NCI-H2227 treated with DMSO at 0.1 percent for 48 hours (cell line): Measurements from ENCODE around the gene ADAT3.

Source experiments
- DNase-seq: peaks from one replicate; lab custom pipeline; 2025; lab: John Stamatoyannopoulos, UW

ADAT3 gene

DNA sequence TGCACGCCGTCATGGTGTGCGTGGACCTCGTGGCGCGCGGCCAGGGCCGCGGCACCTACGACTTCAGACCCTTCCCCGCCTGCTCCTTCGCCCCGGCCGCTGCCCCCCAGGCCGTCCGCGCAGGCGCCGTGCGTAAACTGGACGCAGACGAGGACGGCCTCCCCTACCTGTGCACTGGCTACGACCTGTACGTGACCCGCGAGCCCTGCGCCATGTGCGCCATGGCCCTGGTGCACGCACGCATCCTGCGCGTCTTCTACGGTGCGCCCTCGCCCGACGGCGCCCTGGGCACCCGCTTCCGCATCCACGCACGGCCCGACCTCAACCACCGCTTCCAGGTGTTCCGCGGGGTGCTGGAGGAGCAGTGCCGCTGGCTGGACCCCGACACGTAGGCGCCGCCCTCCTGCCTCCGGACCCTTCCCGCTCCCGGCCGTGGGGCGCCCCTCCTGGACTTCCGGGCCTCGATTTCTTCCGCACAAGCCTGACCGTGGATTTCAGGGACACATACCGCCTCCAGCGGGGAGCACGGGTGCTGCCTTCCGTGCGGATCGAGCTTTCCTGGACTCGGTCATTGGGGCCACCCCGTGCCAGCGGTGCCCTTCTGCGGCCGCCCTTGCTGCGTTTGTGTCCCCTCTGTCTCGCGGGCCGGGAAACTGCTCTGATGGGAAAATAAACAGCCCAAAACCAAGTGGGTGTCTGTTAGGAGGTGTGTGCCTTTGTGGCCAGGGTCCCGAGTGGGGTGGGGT is 7.7 kb downstream of the ADAT3 start:
- DNase-seq: no peak

DNA sequence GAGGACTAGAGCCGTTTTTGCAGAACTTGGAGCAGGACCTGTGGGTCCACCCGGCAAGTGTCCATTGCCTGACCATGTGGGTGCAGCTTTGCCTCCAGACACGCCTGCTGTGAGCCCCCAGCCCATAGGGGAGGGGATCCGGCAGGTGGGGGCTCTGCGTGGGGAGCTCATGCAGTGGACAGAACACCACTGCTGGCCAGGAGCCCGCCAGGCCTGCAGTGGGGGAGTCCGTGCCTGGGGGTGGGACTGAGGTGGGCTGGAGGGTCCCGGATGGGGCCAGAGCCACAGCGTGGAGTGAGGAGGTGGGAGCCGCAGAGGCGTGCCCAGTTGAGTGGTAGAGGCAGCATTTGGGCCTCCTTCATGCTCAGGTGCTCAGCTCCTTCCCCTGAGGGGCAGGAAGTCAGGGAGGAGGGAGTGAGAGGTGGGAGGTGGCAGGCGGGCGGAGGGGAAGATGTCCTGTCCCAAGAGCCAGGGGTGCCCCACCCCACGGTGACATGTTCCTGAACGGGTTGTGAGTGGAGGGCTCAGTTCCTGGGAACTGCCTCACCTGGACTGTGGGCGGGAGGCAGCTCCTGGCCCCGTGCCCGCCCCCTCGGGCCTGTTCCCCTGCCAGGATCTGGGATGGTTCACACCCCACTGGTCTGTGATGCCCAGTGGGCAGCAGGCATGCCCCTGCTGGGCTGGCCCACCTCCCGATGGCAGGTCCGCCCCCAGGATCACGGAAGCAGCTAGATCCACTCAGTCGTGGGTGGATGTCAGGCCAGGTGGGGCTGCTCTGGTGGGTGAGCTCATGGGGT is 8.8 kb downstream of the ADAT3 start:
- no peak for DNase-seq

DNA sequence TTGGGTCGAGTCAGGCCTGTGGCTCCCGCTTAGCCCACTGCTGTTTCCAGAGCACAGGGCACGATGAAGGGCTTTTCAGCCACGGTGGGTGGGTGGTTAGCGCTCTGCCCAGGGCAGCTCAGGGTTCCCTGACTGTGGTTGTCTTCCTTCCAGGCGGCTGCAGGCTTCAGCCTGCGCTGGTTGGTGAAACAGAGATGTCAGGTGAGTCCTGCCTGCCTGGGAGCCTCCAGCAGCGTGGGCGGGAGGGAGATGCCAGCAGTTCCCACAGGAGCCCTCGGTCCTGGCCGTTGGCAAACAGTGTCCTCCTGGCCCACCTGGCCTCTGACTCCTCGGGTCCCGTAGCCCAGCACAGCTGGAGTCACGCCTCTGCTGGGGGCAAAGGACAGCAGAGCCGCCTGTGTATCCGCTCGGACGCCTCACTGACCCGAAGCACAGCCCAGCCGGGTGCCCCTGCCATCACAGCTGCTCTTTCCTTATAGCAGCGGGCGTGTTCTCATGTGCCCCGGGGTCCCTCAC is 9.7 kb downstream of the ADAT3 start:
- DNase-seq: no peak

DNA sequence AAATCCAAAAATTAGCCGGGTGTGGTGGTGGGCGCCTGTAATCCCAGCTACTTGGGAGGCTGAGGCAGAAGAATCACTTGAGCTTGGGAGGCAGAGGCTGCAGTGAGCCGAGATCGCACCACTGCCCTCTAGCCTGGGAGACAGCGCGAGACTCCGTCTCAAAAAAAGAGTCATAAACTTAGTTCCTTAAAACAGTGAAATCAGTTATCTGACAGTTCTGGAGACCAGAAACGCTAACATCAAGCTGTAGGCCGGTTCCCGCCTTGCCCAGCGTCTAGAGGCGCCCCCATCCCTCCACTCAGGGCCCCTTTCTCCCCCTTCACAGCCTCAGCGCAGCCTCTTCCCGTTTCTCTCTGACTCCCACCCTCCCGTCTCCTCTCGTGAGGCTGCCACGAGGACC is 11.9 kb downstream of the ADAT3 start:
- no peak for DNase-seq

DNA sequence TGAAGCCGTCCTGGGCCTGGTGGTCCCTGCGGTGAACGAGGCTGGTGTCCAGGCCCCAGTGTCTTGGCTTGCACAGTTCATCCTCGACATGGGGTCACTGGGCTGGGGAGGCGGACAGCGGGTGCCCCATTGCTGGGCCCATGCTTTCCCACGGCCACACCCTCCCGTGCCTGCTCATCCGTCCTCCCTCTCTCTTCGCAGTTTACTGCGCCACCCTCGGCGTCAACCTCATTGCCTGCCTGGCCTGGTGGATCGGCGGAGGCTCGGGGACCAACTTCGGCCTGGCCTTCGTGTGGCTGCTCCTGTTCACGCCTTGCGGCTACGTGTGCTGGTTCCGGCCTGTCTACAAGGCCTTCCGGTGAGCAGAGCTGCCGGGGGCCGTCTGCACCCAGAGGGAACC is 12.7 kb downstream of the ADAT3 start:
- no peak for DNase-seq

DNA sequence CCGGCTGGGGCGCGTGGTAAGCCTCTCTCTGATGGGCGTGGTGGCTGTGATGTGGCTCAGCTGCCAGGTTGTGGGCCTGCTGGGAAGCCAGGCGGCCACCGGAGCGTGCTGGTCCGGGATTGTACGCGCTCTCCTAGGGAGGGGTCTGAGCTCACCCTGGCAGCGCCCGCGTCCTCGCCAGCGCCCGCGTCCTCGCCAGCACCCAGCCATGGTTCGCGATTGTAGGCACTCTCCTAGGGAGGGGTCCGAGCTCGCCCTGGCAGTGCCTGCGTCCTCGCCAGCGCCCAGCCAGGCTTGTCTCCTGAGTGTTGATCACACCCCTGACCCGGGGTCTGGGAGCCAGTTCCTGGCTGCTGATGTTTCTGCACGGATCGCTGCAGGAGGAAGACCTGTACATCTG is 13.8 kb downstream of the ADAT3 start:
- DNase-seq: no peak

DNA sequence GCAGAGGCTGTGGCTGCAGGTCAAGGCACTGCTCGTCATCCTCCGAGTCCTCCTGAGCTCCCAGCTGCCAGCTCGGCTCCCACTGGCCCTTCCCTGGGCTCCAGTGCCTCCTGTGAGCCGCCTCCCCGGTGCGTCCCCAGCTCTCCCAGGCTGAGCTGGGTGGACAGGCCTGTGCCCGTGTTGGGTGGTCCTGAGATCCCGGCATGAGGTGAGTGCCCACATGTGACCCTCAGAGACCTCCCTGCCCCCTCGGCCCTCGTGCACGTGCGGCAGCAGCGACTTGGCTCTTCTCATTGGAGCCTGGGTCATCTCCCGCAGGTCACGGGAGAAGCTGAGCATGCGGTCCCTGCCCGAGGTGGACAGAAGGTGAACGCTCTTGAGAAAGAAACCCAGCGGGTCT is 15.4 kb downstream of the ADAT3 start:
- DNase-seq: no peak

DNA sequence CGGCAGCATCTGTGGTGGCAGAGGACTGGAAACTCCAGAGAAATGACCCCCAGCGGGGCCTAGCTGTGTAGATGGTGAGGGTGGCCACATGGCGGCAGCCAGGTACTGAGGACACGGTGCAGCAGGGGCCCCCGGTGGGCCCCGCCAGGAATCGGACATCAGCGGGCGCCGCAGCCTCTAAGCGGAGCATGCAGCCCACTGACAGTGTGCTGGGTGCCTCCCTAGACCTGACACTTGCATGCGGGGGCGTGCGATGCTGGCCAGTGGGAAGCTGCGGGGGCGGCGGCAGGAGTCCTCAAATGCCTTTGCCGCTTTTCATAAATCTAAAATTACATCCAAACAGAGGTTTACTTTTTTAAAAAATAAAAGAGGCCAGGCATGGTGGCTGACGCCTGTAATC is 16.1 kb downstream of the ADAT3 start:
- no peak for DNase-seq

DNA sequence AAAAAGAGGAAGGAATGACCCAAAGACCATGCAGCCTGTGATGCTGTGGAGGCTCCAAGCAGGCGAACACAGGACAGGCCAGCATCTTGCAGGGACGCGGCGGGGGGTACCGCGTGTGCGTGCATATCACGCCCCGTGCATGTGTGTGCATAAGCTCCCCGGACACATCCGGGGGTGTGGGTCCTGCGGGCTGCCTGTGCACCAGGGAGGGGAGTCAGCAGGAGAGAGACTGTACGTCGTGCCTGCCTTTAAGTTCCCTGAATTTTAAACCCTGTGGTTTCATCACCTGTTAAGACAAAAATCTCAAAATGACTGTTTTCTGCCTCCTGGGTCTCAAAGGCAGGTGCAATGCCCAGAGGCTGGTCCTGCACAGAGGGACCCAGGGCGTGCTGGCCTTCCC is 16.6 kb downstream of the ADAT3 start:
- DNase-seq: no peak

DNA sequence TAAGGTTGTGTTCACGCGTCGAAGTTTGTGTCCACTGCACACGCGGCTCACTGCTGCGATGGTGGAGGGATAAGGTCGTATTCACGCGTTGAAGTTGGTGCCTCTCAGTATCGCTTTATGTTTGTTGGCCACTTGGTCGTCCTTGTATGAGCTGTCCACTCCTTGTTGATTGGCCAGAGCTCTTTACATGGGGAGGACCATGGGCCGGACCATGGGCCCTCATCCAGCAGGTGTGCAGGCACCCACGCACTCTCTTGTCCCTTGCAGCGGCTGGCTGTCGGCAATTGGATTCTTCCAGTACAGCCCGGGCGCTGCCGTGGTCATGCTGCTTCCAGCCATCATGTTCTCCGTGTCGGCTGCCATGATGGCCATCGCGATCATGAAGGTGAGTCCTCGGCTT is 17.6 kb downstream of the ADAT3 start:
- DNase-seq: no peak

DNA sequence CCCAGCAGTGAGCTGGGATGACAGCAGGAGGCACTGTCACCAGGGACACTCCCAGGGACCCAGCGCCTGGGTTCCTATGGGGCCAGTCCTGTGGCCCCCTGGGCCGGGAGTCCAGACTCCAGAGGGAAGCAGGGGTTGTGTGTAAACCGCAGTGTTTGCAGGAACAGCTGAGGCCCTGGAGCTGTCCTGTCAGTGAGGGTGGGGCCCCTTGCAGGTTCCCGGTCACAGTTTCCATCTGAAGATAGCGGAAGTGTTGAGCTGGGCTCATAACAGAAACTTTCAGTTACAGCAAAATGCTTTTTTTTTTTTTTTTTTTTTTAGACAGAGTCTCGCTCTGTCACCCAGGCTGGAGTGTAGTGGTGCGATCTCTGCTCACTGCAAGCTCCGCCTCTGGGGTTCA is 18.1 kb downstream of the ADAT3 start:
- no peak for DNase-seq

DNA sequence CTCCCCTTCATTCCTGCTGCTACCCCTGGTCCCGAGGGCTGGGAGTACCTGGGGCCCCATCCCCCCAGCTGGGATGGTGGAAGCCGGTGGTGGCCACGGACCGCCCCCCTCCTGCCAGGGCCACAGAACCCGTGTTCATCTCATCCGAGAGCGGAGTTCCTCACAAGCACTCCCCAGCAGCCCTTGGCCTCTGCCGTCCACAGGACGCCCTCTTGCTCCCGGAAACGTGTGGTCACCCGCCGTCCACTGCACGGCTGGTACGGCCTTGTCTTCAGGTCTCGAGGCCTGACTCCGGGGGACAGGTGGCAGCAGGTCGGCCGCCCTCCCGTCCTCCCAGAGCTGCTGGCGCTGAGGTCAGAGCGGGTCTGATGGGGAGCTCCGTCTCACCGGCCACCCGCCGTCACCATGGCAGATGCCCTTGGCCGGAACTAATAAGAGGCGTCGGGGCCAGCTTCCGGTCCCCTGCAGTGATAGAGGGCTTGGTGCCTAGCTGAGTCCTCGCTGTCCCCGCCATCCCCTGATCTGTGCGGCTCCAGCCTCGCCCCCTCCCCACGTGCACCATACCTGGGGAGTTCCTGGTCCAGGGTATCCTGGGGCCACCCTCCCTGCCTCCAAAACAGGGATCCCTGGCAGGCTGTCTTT is 19.2 kb downstream of the ADAT3 start:
- DNase-seq: no peak

DNA sequence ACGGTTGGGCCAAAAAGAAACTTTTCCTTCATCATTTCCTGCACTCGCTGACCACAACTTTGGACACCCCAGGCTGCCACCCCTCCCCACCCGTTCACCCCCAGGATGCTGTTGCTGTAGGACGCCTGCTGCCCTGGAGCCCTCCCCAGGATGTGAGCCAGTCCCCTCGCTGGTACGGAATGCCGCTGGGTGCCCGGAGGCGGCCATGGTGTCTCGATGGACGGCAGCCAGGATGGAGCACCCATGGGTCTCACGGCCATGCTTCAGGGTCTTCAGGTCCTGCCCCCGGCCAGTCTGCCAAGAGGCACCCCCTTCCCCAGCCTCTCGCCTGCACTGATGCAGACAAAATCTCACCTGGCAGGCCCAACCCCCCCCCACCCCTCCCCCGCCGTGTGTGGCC is 20.3 kb downstream of the ADAT3 start:
- DNase-seq: no peak

DNA sequence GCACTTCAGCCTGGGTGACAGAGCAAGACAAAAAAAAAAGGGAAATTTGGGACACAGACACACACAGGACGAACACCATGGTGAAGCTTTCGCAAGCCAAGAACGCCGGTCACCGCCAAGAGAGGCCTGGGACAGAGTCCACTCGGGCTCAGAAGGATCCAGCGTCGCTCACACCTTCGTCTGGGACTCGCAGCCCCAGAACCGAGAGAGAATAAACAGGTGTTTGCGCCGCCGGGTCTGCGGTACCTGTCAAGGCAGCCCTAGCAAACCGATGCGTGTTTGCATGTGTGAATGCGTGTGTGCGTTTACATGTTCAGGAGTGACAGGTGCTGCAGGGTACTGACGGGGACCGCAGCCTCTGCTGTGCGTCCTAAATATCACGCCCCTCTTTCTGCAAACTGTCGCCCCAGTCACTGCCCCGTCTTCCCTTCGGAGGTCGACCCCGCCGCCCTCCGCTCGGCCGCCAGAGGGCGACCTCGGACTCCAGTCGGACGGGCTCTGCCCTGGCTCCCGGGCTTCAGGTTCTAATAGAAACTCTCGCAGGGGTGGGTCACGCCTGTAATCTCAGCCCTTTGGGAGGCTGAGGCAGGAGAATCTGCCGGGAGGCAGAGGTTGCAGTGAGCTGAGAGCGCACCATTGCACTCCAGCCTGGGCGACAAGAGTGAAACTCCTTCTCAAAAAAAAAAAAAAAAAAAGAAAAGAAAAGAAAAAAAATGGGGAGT is 24.0 kb downstream of the ADAT3 start:
- peak; percentile 1 for DNase-seq

DNA sequence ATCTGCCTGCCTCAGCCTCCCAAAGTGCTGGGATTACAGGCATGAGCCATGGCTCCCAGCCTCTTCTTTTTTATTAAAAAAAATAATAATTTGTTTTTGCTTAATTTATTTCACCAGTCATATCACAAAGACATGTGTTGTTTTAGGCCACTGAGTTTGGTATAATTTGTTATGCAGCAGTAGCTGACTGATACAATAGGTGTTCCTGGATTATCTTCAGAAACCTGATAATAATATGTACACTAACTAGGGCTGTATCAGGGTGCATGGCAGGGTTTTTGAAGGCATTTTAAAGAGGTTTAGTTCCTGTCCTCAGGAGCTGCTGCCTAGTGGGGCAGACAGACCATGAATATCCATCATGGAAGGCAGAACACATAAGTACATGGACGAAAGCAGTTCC is 26.2 kb downstream of the ADAT3 start:
- DNase-seq: no peak

DNA sequence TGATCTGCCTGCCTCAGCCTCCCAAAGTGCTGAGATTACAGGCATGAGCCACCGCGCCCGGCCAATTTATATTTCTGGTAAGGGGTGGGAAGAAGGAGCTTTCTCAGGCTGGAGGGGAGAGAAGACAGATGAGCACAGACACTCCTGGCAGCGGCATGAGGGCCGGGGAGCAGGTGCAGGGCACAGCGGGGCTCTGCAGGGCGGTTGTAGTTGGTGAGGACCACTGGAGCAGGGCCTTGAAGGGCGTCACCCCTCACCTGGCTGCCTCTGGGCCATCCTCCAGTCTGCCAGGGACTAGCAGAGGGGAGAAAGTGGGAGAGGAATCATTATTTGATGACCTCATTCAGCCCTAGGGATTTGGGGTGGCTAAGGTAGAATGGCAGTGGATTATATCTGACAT is 27.2 kb downstream of the ADAT3 start:
- no peak for DNase-seq

DNA sequence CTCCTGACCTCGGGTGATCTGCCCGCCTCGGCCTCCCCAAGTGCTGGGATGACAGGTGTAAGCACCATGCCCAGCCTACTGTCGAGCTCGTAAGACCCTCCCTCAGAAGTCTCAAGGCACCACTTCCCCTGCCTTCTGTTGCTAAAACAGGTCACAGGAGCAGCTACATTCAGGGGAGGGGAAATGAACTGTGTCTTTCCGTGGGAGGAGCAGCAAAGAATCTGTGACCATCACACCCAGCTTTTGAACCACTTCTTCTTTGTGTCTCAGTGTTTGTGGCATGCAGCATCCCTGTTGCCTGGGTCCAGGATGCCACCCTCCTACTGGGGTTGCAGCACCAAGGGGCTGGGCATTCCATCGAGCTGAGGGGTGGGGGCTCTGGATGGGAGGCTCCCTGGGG is 28.0 kb downstream of the ADAT3 start:
- no peak for DNase-seq

DNA sequence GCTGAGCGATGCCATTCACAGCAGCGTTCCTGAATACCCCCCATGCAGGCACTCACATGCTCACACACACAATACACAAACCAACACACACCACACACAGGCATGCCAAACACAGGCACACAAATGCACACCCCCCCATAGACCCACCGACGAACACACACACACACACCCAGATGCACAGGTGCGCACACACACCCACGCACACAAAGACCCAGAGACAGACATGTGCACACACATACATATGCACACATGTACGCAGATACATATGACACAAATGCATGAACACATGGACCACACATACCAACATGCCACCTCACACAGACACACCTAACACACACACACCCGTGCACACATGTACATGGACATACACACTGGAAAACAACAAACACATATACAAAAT is 28.7 kb downstream of the ADAT3 start:
- DNase-seq: no peak

DNA sequence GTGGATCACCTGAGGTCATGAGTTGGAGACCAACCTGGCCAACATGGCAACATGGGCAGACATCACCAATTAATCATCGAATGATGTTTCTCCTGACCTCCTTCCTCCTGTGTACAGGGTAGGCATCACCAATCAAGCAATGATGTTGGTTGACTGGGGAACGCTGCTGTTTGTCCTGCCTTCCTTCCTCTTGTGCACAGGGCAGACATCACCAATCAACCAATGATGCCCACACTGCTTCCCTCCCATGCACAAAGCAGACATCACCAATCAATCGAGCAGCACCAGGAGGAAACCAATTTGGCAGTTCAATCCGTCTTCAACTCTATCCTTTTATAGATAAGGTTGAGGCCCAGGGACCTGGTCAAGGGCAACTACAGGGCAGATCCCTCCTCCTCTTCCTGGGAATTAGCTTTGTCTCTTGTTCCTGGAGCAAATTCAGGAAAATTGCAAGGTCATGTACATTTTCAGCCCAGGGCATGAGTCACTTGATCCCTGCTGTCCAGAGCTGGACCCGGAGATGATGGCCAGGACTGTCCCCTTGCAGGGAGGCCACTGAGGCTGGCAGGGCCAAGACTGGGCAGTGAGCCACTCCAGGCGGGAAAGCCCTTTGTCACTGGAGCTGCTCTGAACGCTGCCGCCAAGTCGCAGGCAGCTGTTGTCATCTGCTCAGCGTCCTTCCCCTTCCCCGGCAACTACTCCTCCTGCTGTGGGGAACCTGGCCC is 30.4 kb downstream of the ADAT3 start:
- DNase-seq: no peak

DNA sequence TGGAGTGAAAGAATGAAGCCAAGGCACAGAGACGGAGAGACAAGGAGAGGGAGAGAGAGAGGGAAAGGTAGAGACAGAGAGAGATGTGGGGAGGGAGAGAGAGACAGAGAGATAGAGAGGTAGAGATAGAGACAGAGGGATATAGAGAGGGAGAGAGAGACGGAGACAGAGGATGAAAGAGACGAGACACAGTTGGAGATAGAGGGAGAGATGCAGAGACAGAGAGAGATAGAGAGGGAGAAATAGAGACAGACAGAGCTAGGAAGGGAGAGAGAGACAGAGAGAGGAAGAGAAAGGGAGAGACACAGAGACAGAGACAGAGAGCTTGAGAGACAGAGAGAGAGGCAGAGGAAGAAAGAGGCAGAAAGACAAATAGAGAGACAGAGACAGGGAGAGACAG is 31.2 kb downstream of the ADAT3 start:
- DNase-seq: no peak

DNA sequence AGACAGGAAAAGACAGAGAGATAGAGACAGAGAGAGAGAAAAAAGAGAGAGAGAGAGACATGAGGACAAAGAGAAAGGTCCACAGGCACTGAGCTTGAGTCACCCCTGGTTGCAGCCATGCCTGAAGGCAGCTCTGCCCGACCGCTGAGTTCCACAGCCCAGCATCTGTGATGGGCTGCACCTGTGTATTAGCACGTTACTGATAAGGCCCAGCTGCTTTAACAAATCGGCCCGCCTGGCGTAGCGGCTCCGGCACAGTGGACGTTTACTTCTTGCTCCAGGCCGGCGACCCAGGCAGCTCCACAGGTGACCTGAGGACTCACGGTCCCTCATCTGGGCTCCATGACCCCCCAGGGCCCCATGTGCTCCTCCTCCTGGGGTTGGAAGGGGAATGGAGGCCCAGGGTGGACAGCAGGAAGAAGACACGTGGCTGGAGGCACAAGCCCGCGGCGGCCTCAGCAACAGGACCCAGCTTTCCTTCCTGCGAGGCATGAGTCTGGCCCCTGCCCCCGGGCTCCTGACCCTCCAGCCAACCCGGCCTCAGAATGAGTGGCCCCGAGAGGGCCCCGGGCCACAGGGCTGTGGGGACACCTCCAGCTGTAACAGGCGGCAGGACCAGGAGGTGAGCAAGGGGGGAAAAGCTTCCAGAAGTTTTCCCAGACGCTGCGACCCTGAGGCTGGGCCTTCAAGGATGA is 31.9 kb downstream of the ADAT3 start:
- no peak for DNase-seq
